GM20000 (cell line): ENCODE results near the gene IQSEC3.

Source experiments
- DNase-seq: peaks from one replicate; pipeline ENCODE4 v3.0.0; 2012; ENCODE audit warnings: low spot score
- CTCF ChIP-seq: IDR thresholded peaks from 2 replicates; pipeline ENCODE4 v1.5.1; 2012; ENCODE audit warnings: mild to moderate bottlenecking, control low read depth; ENCODE audit errors: extremely low read depth, missing control alignments

The IQSEC3 gene

DNA sequence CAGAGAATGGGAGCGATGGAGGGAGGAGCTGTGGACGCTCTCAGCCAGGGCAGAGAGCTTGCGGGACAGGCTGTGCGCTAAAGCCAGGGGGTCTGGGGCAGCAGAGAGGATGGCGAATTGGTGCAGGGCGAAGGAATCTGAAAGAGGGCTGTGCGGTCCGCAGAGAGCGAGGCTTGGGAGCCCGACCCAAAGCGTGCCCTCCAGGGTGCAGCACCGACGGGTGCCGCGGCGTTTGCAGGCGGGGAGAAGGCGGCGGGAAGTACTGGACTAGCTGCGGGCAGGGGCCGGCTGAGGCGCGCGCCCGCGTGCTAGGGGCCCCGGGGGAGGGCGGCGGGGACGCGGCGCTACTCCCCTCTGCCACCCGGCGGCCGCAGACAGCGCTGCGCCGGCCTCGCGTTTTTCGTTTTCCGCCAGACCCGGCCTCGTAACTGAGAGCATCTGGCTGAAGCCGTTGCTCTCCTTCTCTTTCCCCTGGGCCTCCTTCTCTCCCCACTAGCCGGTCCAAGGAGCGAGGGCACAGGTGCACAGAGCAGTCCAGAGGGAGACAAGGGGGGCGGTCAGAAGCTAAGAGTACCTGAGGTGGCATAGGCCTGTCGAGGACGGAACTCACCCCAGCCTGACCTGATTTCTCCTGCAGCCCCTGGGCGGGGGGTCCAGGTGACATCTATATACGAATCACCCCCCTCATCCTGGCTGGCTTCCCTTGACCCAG lies 122.5 kb downstream of the IQSEC3 start:
- TF ChIP-seq CTCF: peak; percentile 68
- DNase-seq: peak; percentile 88

GRCh38 chr12:189622-189962 lies 123.0 kb downstream of the IQSEC3 start:
- DNase-seq: no peak
- no peak for TF ChIP-seq CTCF

GRCh38 chr12:190881-191280 lies 124.3 kb downstream of the IQSEC3 start:
- no peak for TF ChIP-seq CTCF
- DNase-seq: no peak

DNA sequence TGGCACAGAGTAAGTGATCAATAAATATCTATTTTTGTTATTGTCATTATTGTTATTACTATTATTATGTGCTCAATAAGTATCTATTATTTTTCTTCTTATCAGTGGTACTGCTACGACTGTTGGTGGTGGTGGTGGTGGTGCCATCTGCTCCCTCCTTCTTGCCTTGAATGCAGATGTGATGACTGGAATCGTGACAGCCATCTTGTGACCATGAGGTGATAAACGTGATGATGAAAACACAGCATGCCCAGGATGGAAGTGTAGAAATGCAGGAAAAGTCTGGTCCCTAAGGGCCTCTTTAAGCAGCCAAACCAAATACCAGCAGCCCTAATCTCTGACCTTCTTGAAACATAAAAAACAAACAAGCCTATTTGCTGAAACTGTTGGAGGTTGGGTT lies 125.0 kb downstream of the IQSEC3 start:
- TF ChIP-seq CTCF: no peak
- DNase-seq: no peak

- no peak for DNase-seq
- no peak for TF ChIP-seq CTCF
Measured at GRCh38 chr12:193261-193660, 126.7 kb downstream of the IQSEC3 start.

DNA sequence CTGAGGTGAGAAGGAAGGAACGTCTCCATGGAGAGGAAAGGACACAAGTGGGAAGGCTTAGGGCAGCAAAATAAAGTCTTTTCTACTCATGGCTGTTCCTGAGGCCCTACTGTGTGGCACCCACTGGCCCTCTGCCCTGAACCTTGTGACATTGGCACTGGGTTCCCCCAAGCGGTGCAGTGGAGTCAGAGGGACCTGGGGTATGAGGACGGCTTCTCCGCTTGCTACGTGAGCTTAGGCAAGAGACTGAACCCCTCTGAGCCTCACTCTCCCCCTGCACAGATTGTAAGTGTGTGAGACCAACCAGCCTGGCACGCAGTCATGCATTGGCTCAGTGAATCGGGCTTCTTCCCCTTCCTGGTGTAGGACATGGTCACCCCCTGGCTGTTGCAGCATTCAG lies 127.7 kb downstream of the IQSEC3 start:
- no peak for TF ChIP-seq CTCF
- no peak for DNase-seq

DNA sequence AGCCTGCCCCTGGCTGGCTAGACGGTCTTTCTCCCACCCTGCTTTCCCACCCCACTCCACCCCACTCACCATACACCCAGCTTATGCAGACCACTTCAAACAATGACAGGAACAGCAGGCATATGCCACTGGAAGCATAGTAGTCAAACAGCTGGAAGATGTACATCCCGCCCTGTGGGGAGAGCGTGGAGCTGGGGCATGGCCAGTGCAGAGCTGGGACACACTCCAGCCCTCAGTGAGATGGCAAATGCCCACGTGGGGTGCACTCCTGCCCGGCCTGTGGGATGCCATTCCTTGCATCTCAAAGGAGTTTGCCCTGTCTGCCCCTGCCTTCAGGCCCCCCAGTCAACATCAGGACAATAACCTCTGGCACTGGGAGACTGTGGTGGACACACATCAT lies 128.6 kb downstream of the IQSEC3 start:
- no peak for TF ChIP-seq CTCF
- DNase-seq: no peak
